H9 (cell line): ENCODE measurements around the gene HHAT. TPM values are rescaled to one million over a fixed set of nuclear protein-coding genes. Genes with fewer than 3 reads are reported as not detected.

ENCODE experiments used
- DNase-seq: peaks from one replicate; pipeline ENCODE4 v3.0.0-alpha.2; 2017
- H2AFZ ChIP-seq: one replicate; pipeline ENCODE4 v1.6.1; 2013; ENCODE audit warnings: mild to moderate bottlenecking, low read length, control low read depth, moderate library complexity
- H2AK5ac ChIP-seq: 2 replicates; pipeline ENCODE4 v1.6.1; 2013; ENCODE audit warnings: low read length, control low read depth, mixed read lengths; ENCODE audit not compliant: insufficient read length
- H2BK120ac ChIP-seq: one replicate; pipeline ENCODE4 v1.6.1; 2013; ENCODE audit warnings: low read depth, mild to moderate bottlenecking, low read length, control low read depth, inconsistent platforms; ENCODE audit not compliant: poor library complexity, severe bottlenecking
- H2BK12ac ChIP-seq: 2 replicates; pipeline ENCODE4 v1.6.1; 2013; ENCODE audit warnings: low read length, control low read depth, mixed read lengths, low read depth; ENCODE audit not compliant: insufficient read length
- H2BK15ac ChIP-seq: 2 replicates; pipeline ENCODE4 v1.6.1; 2013; ENCODE audit warnings: low read depth, low read length, control low read depth
- H2BK20ac ChIP-seq: one replicate; pipeline ENCODE4 v1.6.1; 2013; ENCODE audit warnings: low read depth, mild to moderate bottlenecking, low read length, control low read depth, inconsistent platforms; ENCODE audit not compliant: poor library complexity, severe bottlenecking
- H2BK5ac ChIP-seq: 2 replicates; pipeline ENCODE4 v1.6.1; 2013; ENCODE audit warnings: low read length, control low read depth, mixed read lengths; ENCODE audit not compliant: insufficient read length
- H3K14ac ChIP-seq: 2 replicates; pipeline ENCODE4 v1.6.1; 2013; ENCODE audit warnings: low read length, control low read depth; ENCODE audit not compliant: insufficient read depth
- H3K18ac ChIP-seq: 2 replicates; pipeline ENCODE4 v1.6.1; 2013; ENCODE audit warnings: low read depth, mild to moderate bottlenecking, mixed read lengths, low read length, control low read depth; ENCODE audit not compliant: insufficient read length
- H3K23ac ChIP-seq: 2 replicates; pipeline ENCODE4 v1.6.1; 2013; ENCODE audit warnings: low read length, control low read depth, mixed read lengths, low read depth; ENCODE audit not compliant: insufficient read length
- H3K23me2 ChIP-seq: 2 replicates; pipeline ENCODE4 v1.6.1; 2013; ENCODE audit warnings: low read depth, mild to moderate bottlenecking, mixed read lengths, low read length, control low read depth; ENCODE audit not compliant: insufficient read length, poor library complexity, severe bottlenecking
- H3K27ac ChIP-seq: 2 replicates; pipeline ENCODE4 v1.5.1; 2013; ENCODE audit warnings: low read length, control low read depth, mixed read lengths, low read depth; ENCODE audit not compliant: insufficient read length
- H3K27me3 ChIP-seq: 2 replicates; pipeline ENCODE4 v1.6.1; 2013; ENCODE audit warnings: low read length, control low read depth, inconsistent platforms; ENCODE audit not compliant: insufficient read depth
- H3K4ac ChIP-seq: 2 replicates; pipeline ENCODE4 v1.6.1; 2013; ENCODE audit warnings: low read depth, mild to moderate bottlenecking, control low read depth, inconsistent platforms, low read length, moderate library complexity
- H3K4me1 ChIP-seq: 2 replicates; pipeline ENCODE4 v1.6.1; 2013; ENCODE audit warnings: low read length, control low read depth, inconsistent platforms; ENCODE audit not compliant: insufficient read depth
- H3K4me2 ChIP-seq: 2 replicates; pipeline ENCODE4 v1.6.1; 2013; ENCODE audit warnings: low read length, control low read depth, mixed read lengths; ENCODE audit not compliant: insufficient read length, insufficient read depth
- H3K56ac ChIP-seq: 2 replicates; pipeline ENCODE4 v1.6.1; 2013; ENCODE audit warnings: low read depth, mild to moderate bottlenecking, mixed read lengths, low read length, control low read depth; ENCODE audit not compliant: insufficient read length
- H3K79me1 ChIP-seq: 2 replicates; pipeline ENCODE4 v1.6.1; 2013; ENCODE audit warnings: low read depth, mild to moderate bottlenecking, moderate library complexity, low read length, control low read depth, inconsistent platforms; ENCODE audit not compliant: insufficient read depth, poor library complexity, severe bottlenecking
- H3K79me2 ChIP-seq: 2 replicates; pipeline ENCODE4 v1.6.1; 2013; ENCODE audit warnings: low read length, control low read depth, inconsistent platforms; ENCODE audit not compliant: insufficient read depth
- H3K9ac ChIP-seq: 2 replicates; pipeline ENCODE4 v1.6.1; 2013; ENCODE audit warnings: low read length, control low read depth, mixed read lengths; ENCODE audit not compliant: insufficient read length; ENCODE audit errors: extremely low read depth
- H3K9me3 ChIP-seq: one replicate; pipeline ENCODE4 v1.6.1; 2013; ENCODE audit warnings: low read depth, low read length, inconsistent platforms; ENCODE audit not compliant: control insufficient read depth
- H3T11ph ChIP-seq: one replicate; pipeline ENCODE4 v1.6.1; 2013; ENCODE audit warnings: mild to moderate bottlenecking, low read length, control low read depth, inconsistent platforms
- H4K20me1 ChIP-seq: one replicate; pipeline ENCODE4 v1.6.1; 2013; ENCODE audit not compliant: control insufficient read depth, insufficient read length, insufficient read depth
- H4K5ac ChIP-seq: 2 replicates; pipeline ENCODE4 v1.6.1; 2013; ENCODE audit warnings: low read depth, mild to moderate bottlenecking, mixed read lengths, low read length, control low read depth; ENCODE audit not compliant: insufficient read length
- H4K8ac ChIP-seq: replicated peaks from 2 replicates; pipeline ENCODE4 v1.6.1; 2013; ENCODE audit warnings: low read length, control low read depth, mixed read lengths, low read depth; ENCODE audit not compliant: insufficient read length
- H4K91ac ChIP-seq: 2 replicates; pipeline ENCODE4 v1.6.1; 2013; ENCODE audit warnings: low read depth, mild to moderate bottlenecking, moderate library complexity, mixed read lengths, low read length, control low read depth; ENCODE audit not compliant: insufficient read length
- H3K27ac Mint-ChIP-seq, 3 experiments: 2 replicates in 2 of 3; 3 replicates in 1 of 3; pipeline ENCODE4 v1.8.0; 2020 to 2021; ENCODE audit warnings: mixed read lengths in 3 of 3, mild to moderate bottlenecking in 1 of 3, moderate library complexity in 1 of 3
- H3K27me3 Mint-ChIP-seq: 2 replicates; pipeline ENCODE4 v1.8.0; 2021; ENCODE audit warnings: low read depth, mild to moderate bottlenecking, moderate library complexity, mixed read lengths
- H3K36me3 Mint-ChIP-seq, 3 experiments: 2 replicates in 2 of 3; 3 replicates in 1 of 3; pipeline ENCODE4 v1.8.0; 2020 to 2021; ENCODE audit warnings: low read depth in 3 of 3, mixed read lengths in 3 of 3; ENCODE audit not compliant: insufficient read depth in 1 of 3
- H3K4me1 Mint-ChIP-seq, 2 experiments: 2 replicates each; pipeline ENCODE4 v1.8.0; 2020; ENCODE audit warnings: mixed read lengths in 2 of 2
- H3K4me3 Mint-ChIP-seq, 2 experiments: 2 replicates in 1 of 2; 3 replicates in 1 of 2; pipeline ENCODE4 v1.8.0; 2020 to 2021; ENCODE audit warnings: mild to moderate bottlenecking in 2 of 2, mixed read lengths in 2 of 2, moderate library complexity in 1 of 2
- H3K9me3 Mint-ChIP-seq, 2 experiments: 2 replicates in 1 of 2; 3 replicates in 1 of 2; pipeline ENCODE4 v1.8.0; 2020; ENCODE audit warnings: mild to moderate bottlenecking in 2 of 2, mixed read lengths in 2 of 2, moderate library complexity in 1 of 2
- CTCF ChIP-seq: fragments of 200-600 bp; sonication (generic); conservative IDR thresholded peaks from 3 replicates; pipeline ENCODE4 v1.8.0; 2021; ENCODE audit warnings: antibody characterized with exemption, mild to moderate bottlenecking
- WGBS: extraction: QIAGEN DNeasy Blood & Tissue Kit; methylation state at CpG from one replicate; pipeline ENCODE4 v1.1.7; 2013; ENCODE audit warnings: missing lambda C conversion rate, low lambda C conversion rate, mixed read lengths; ENCODE audit not compliant: insufficient read length; ENCODE audit errors: extremely low coverage; 5-methylcytosine and 5-hydroxymethylcytosine counted together
- total RNA-seq: library from RNA; stranded (reverse); gene quantifications from 2 replicates; pipeline ENCODE4 v1.2.1, GENCODE V29; 2021

HHAT gene
- total RNA-seq, 1 experiment from 2014 or later = 0.48 TPM

GRCh38 chr1:210571356-210572284, 242.9 kb downstream of the HHAT start:
- no peaks in the 10 kb centered on the region for H3K79me1 ChIP-seq
- no peak overlapping the region for H2AFZ ChIP-seq
- H3K4me1 Mint-ChIP-seq = no peaks in the 10 kb centered on the region
- H3K23ac ChIP-seq = no peak overlapping the region
- no peaks in the 10 kb centered on the region for H3K9me3 ChIP-seq
- no peak overlapping the region for H3T11ph ChIP-seq
- H3K9me3 Mint-ChIP-seq = no peaks in the 10 kb centered on the region
- H3K27ac ChIP-seq = no peak overlapping the region
- no peak overlapping the region for H4K5ac ChIP-seq
- H2BK12ac ChIP-seq = no peak overlapping the region
- H4K8ac ChIP-seq = no peak overlapping the region
- H2BK20ac ChIP-seq = no peak overlapping the region
- H3K79me2 ChIP-seq = no peaks in the 10 kb centered on the region
- no peaks in the 10 kb centered on the region for H3K23me2 ChIP-seq
- H2BK15ac ChIP-seq = no peak overlapping the region
- TF ChIP-seq CTCF = no peak
- H2BK5ac ChIP-seq = no peak overlapping the region
- no peak overlapping the region for H4K91ac ChIP-seq
- H3K27ac Mint-ChIP-seq = no peak overlapping the region
- no peak overlapping the region for H3K4me2 ChIP-seq
- H3K27me3 ChIP-seq = no peaks in the 10 kb centered on the region
- no peak overlapping the region for H3K4ac ChIP-seq
- H3K27me3 Mint-ChIP-seq = peaks cover 2% of the 10 kb centered on the region
- H3K4me3 Mint-ChIP-seq = no peak overlapping the region
- H3K36me3 Mint-ChIP-seq = no peaks in the 10 kb centered on the region; a peak in 1 of 7 replicates
- no peak overlapping the region for H3K56ac ChIP-seq
- no peak for DNase-seq
- H4K20me1 ChIP-seq = no peaks in the 10 kb centered on the region
- no peaks in the 10 kb centered on the region for H3K4me1 ChIP-seq
- H3K14ac ChIP-seq = no peak overlapping the region
- H3K9ac ChIP-seq = no peak overlapping the region
- WGBS = no CpG with 5 or more reads among the region's 14 CpGs
- no peak overlapping the region for H3K18ac ChIP-seq
- H2BK120ac ChIP-seq = no peak overlapping the region
- no peak overlapping the region for H2AK5ac ChIP-seq
